NT2/D1 (cell line): ENCODE results near the gene GPR176.

Experiments
- DNase-seq: peaks from one replicate; pipeline ENCODE4 v3.0.0-alpha.2; 2011; ENCODE audit warnings: low read depth, low spot score
- H3K27me3 ChIP-seq: 2 replicates; pipeline ENCODE4 v1.6.0; 2011; ENCODE audit warnings: mild to moderate bottlenecking; ENCODE audit not compliant: insufficient read length, insufficient read depth
- H3K36me3 ChIP-seq: 2 replicates; pipeline ENCODE4 v1.6.1; 2011; ENCODE audit warnings: mild to moderate bottlenecking, low read length, mixed read lengths; ENCODE audit not compliant: insufficient read depth, insufficient read length
- H3K4me1 ChIP-seq: 2 replicates; pipeline ENCODE4 v1.5.1; 2011; ENCODE audit not compliant: insufficient read depth, insufficient read length
- H3K4me3 ChIP-seq: 2 replicates; pipeline ENCODE4 v1.5.1; 2011; ENCODE audit warnings: low read depth; ENCODE audit not compliant: insufficient read length
- H3K9ac ChIP-seq: 2 replicates; pipeline ENCODE4 v1.6.0; 2011; ENCODE audit warnings: low read depth; ENCODE audit not compliant: insufficient read length
- H3K9me3 ChIP-seq: 2 replicates; pipeline ENCODE4 v1.5.1; 2011; ENCODE audit warnings: mild to moderate bottlenecking, low read length; ENCODE audit not compliant: insufficient read depth
- SUZ12 ChIP-seq: IDR thresholded peaks from 2 replicates; pipeline ENCODE4 v1.6.1; 2011; ENCODE audit not compliant: insufficient read length, insufficient read depth; ENCODE audit errors: extremely low read depth
- YY1 ChIP-seq: IDR thresholded peaks from 2 replicates; pipeline ENCODE4 v1.6.1; 2011; ENCODE audit not compliant: insufficient read length, insufficient read depth

Gene GPR176

GRCh38 chr15:39752246-39752645 is 167.8 kb downstream of the GPR176 start:
- TF ChIP-seq YY1 (no peak), SUZ12 (no peak)

More at GRCh38 chr15:39752246-39752645, 167.8 kb downstream of the GPR176 start:
- Histone ChIP-seq H3K4me1 (no peaks in the 10 kb centered on the region), H3K36me3 (no peaks in the 10 kb centered on the region), H3K27me3 (no peaks in the 10 kb centered on the region), H3K9me3 (no peaks in the 10 kb centered on the region), H3K4me3 (no peak overlapping the region), H3K9ac (no peak overlapping the region)
- no peak for DNase-seq
